PC-9 (cell line): ENCODE measurements around the gene FGF1. TPM values are rescaled to one million over a fixed set of nuclear protein-coding genes. Genes with fewer than 3 reads are reported as not detected.

Experiments
- BruUV-seq: library from RNA; stranded (reverse); fragments of 400-500 nt; replicated peaks from 2 replicates; lab custom pipeline; 2021; lab: Mats Ljungman, UMichigan
- CTCF ChIA-PET: fragments of 300-600 bp; sonication (Branson Sonifier 250); formaldehyde crosslinking; loops from one replicate; lab custom pipeline; 2022; ENCODE audit warnings: antibody characterized with exemption; lab: Charles Lee
- POLR2A ChIA-PET: fragments of 300-600 bp; sonication (Branson Sonifier 250); formaldehyde crosslinking; loops from one replicate; lab custom pipeline; 2022; ENCODE audit warnings: antibody characterized with exemption; ENCODE audit not compliant: unreplicated experiment; lab: Charles Lee
- DNase-seq, 2 experiments: peaks; one replicate each; pipeline versions ENCODE4 v3.0.0 to v3.0.0-alpha.2; 2015 to 2022; ENCODE audit warnings: mixed read lengths in 1 of 2
- H2AFZ ChIP-seq: fragments of 200-600 bp; sonication (generic); 2 replicates; pipeline ENCODE4 v1.8.1; 2017; ENCODE audit warnings: antibody characterized with exemption
- H3F3A ChIP-seq: fragments of 200-600 bp; sonication (generic); 2 replicates; pipeline ENCODE4 v1.8.1; 2017; ENCODE audit warnings: antibody characterized with exemption, mild to moderate bottlenecking, low read depth; ENCODE audit not compliant: insufficient read depth
- H3K27ac ChIP-seq: fragments of 200-600 bp; sonication (generic); 2 replicates; pipeline ENCODE4 v1.6.1; 2016; ENCODE audit warnings: mixed run types
- H3K27me3 ChIP-seq: fragments of 200-600 bp; sonication (generic); 2 replicates; pipeline ENCODE4 v1.6.1; 2016; ENCODE audit warnings: low read depth, mixed run types; ENCODE audit not compliant: insufficient read depth
- H3K36me3 ChIP-seq: fragments of 200-600 bp; sonication (generic); 2 replicates; pipeline ENCODE4 v1.6.1; 2016; ENCODE audit warnings: low read depth, mixed run types
- H3K4me1 ChIP-seq: fragments of 200-600 bp; sonication (generic); replicated peaks from 2 replicates; pipeline ENCODE4 v1.6.1; 2016; ENCODE audit warnings: mixed run types; ENCODE audit not compliant: insufficient read depth
- H3K4me2 ChIP-seq: fragments of 200-600 bp; sonication (generic); 2 replicates; pipeline ENCODE4 v1.6.1; 2017; ENCODE audit warnings: mixed run types
- H3K4me3 ChIP-seq: fragments of 200-600 bp; sonication (generic); 2 replicates; pipeline ENCODE4 v1.6.1; 2016; ENCODE audit warnings: mixed run types
- H3K79me2 ChIP-seq: fragments of 200-600 bp; sonication (generic); 2 replicates; pipeline ENCODE4 v1.6.1; 2017; ENCODE audit warnings: low read depth, mixed run types
- H3K9me2 ChIP-seq: fragments of 200-600 bp; sonication (generic); 2 replicates; pipeline ENCODE4 v1.8.1; 2017; ENCODE audit warnings: mild to moderate bottlenecking; ENCODE audit not compliant: insufficient read depth
- H3K9me3 ChIP-seq: fragments of 200-600 bp; sonication (generic); 2 replicates; pipeline ENCODE4 v1.8.1; 2016; ENCODE audit warnings: low read depth; ENCODE audit not compliant: insufficient read depth
- H4K20me1 ChIP-seq: fragments of 200-600 bp; sonication (generic); 2 replicates; pipeline ENCODE4 v1.8.1; 2017; ENCODE audit not compliant: insufficient read depth
- EZH2 ChIP-seq: fragments of 200-600 bp; sonication (generic); IDR thresholded peaks from 2 replicates; pipeline ENCODE4 v1.8.0; 2017; ENCODE audit warnings: antibody characterized with exemption, low read depth
- intact Hi-C: fragments of 100-400 bp; cut with micrococcal nuclease; formaldehyde crosslinking; loops from one replicate; pipeline ENCODE4 v1.10.0; 2022; ENCODE audit not compliant: unreplicated experiment
- total RNA-seq: library from RNA; stranded (reverse); gene quantifications from 2 replicates; pipeline ENCODE4 v1.2.3, GENCODE V29; 2021
- TF ChIP-seq, protein P1 (sequence below): fragments of 200-600 bp; sonication (generic); conservative IDR thresholded peaks from 2 replicates; pipeline ENCODE4 v1.6.1; 2017; ENCODE audit warnings: mixed run types, antibody characterized with exemption, mild to moderate bottlenecking, moderate library complexity

The FGF1 gene
- total RNA-seq, 1 experiment from 2014 or later, result 0.44 TPM

DNA sequence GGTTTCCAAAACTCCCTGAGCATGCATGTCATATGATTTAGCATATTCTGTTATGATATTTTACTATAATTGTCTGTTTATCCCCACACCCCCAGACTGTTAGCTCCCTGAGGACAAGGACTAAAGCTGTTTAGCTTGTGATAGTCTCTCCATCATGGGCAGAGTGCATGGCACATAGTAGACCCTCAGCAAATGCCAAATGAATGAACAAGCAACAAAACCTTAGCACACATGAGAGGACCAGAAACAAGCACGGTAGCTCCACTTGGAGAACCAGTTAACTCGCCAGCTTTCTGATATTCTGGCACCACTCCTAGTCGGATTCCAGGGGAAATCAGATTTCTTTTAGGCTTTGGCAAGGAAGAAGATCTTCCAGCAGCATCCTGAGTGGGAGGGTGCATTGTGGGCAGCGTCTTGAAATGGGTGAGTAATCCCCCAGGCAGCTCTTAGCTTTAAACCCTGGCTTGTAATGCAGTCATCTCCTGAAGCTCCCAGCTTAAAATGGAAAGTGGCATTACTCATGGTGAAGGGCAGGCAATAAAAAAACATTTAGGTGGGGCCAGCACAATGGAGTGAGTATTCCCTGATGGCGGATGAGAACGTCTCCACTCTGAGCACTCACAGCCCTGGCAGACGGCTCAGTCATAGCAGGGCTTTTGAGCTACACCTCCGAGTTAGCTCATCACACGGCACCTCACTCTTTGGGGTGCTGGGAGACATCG is 41.1 kb downstream of the FGF1 start:
- Histone ChIP-seq H3K36me3 (no peaks in the 10 kb centered on the region), H3K4me3 (peak overlapping the region; percentile 6; the same call in 1 of the 2 replicates), H3K4me1 (peaks cover 22% of the 10 kb centered on the region), H3F3A (peaks cover 25% of the 10 kb centered on the region), H3K9me3 (no peaks in the 10 kb centered on the region), H2AFZ (peak overlapping the region; percentile 61; the same call in 1 of the 2 replicates), H3K27ac (peak overlapping the region; percentile 75), H3K4me2 (peak overlapping the region; percentile 59), H3K27me3 (no peaks in the 10 kb centered on the region), H3K79me2 (no peaks in the 10 kb centered on the region), H3K9me2 (no peaks in the 10 kb centered on the region), H4K20me1 (no peaks in the 10 kb centered on the region)
- BruUV-seq, result no TSS peak
- intact Hi-C loops, result no loop called here
- TF ChIP-seq, protein P1, sequence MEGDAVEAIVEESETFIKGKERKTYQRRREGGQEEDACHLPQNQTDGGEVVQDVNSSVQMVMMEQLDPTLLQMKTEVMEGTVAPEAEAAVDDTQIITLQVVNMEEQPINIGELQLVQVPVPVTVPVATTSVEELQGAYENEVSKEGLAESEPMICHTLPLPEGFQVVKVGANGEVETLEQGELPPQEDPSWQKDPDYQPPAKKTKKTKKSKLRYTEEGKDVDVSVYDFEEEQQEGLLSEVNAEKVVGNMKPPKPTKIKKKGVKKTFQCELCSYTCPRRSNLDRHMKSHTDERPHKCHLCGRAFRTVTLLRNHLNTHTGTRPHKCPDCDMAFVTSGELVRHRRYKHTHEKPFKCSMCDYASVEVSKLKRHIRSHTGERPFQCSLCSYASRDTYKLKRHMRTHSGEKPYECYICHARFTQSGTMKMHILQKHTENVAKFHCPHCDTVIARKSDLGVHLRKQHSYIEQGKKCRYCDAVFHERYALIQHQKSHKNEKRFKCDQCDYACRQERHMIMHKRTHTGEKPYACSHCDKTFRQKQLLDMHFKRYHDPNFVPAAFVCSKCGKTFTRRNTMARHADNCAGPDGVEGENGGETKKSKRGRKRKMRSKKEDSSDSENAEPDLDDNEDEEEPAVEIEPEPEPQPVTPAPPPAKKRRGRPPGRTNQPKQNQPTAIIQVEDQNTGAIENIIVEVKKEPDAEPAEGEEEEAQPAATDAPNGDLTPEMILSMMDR, result no peak
- TF ChIP-seq EZH2, result no peak
- DNase-seq, result peak; percentile 80 to 95
- CTCF ChIA-PET, result interaction anchor here (0.5 to 1.9 kb wide), 9 partner anchors 11 to 278 kb away, joined by 3 to 14 read pairs (median 4); no protein-coding TSS in a partner anchor
- POLR2A ChIA-PET, result interaction anchor here (0.5 to 0.7 kb wide), 3 partner anchors 51 to 513 kb away, joined by 3 to 5 read pairs (median 4); no protein-coding TSS in a partner anchor

- no peaks in the 10 kb centered on the region for H3K9me2 ChIP-seq
- H3K4me2 ChIP-seq, result peak overlapping the region; percentile 59
- H3K36me3 ChIP-seq, result no peaks in the 10 kb centered on the region
- H3K27me3 ChIP-seq, result no peaks in the 10 kb centered on the region
- intact Hi-C loops, result no loop called here
- H2AFZ ChIP-seq, result no peak overlapping the region
- TF ChIP-seq EZH2, result no peak
- TF ChIP-seq, protein P1, result no peak
- peaks cover 25% of the 10 kb centered on the region for H3F3A ChIP-seq
- ChIA-PET POLR2A (no interaction called here), CTCF (interaction anchor here (0.7 to 1.9 kb wide), 5 partner anchors 11 to 69 kb away, joined by 3 to 14 read pairs (median 3); no protein-coding TSS in a partner anchor)
- no peaks in the 10 kb centered on the region for H3K79me2 ChIP-seq
- H3K4me1 ChIP-seq, result peaks cover 22% of the 10 kb centered on the region
- no peaks in the 10 kb centered on the region for H4K20me1 ChIP-seq
- no peak overlapping the region for H3K4me3 ChIP-seq
- no peak for DNase-seq
- BruUV-seq, result no TSS peak
- H3K9me3 ChIP-seq, result peaks cover under 1% of the 10 kb centered on the region; the same call in 1 of the 2 replicates
- H3K27ac ChIP-seq, result peak overlapping the region; percentile 75
These were observed 41.8 kb downstream of the FGF1 start for GRCh38 chr5:142644127-142644526.

DNA sequence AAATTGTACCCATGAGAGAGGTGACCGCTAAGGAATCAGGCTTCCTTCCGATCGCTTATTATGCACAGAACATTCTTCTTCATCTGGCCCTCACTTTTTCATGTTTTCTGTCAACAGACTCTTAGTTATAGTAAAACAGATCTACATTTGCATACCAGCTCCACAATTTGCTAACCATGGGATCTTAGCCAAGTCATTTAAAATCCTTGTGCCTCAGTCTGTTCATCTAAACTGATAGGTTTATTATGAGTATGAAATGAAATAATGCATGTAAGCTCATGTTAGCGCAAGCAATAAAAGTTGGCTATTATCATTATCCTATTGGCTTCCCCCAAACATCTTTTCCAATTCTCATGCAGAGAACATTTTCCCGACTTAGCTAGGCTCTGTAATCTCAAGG is 42.3 kb downstream of the FGF1 start:
- no peak for TF ChIP-seq EZH2
- TF ChIP-seq, protein P1, result no peak
- Histone ChIP-seq H3F3A (peaks cover 25% of the 10 kb centered on the region), H3K9me3 (peaks cover 3% of the 10 kb centered on the region; the same call in 1 of the 2 replicates), H3K9me2 (no peaks in the 10 kb centered on the region), H3K27me3 (no peaks in the 10 kb centered on the region), H3K4me1 (peaks cover 22% of the 10 kb centered on the region), H3K36me3 (no peaks in the 10 kb centered on the region), H3K4me3 (no peak overlapping the region), H3K27ac (peak overlapping the region; percentile 75), H4K20me1 (no peaks in the 10 kb centered on the region), H2AFZ (no peak overlapping the region), H3K4me2 (peak overlapping the region; percentile 59; the same call in 1 of the 2 replicates), H3K79me2 (no peaks in the 10 kb centered on the region)
- no peak for DNase-seq
- intact Hi-C loops, result no loop called here
- ChIA-PET POLR2A (interaction anchor here (0.6 kb wide), 2 partner anchors 162 to 407 kb away, joined by 3 to 5 read pairs; no protein-coding TSS in a partner anchor), CTCF (interaction anchor here (0.7 kb wide), 1 partner anchor 40 kb away, joined by 3 read pairs; no protein-coding TSS in a partner anchor)
- BruUV-seq, result no TSS peak
